Heart right ventricle (tissue), 16 donors: ENCODE measurements around the gene RNF38. TPM values are rescaled to one million over a fixed set of nuclear protein-coding genes. Genes with fewer than 3 reads are reported as not detected.
"Not testable (repeated sequence)": the region's sequence is repeated elsewhere in the genome, so short reads cannot be mapped to it uniquely, and the experiment has no call there.

Source experiments
- ATAC-seq, 8 donors: fragments of 200-7000 bp; cut with Tn5 transposase; one replicate each; pipeline ENCODE4 v1.9.1; 2020; ENCODE audit warnings: mild to moderate bottlenecking in 8 of 8, moderate library complexity in 8 of 8, moderate number of reproducible peaks in 1 of 8
- DNase-seq, 2 donors: peaks; one replicate each; pipeline ENCODE4 v3.0.0-alpha.2; 2020
- H3K27ac ChIP-seq, 10 donors: fragments of 200-600 bp; sonication (generic) in 2 of 10; one replicate each; pipeline versions ENCODE4 v1.5.0 to v1.8.0; 2020 to 2022; ENCODE audit warnings: mild to moderate bottlenecking in 3 of 10
- H3K27me3 ChIP-seq, 7 donors: fragments of 200-600 bp; one replicate each; pipeline ENCODE4 v1.8.0; 2021 to 2022; ENCODE audit warnings: mild to moderate bottlenecking in 2 of 7
- H3K36me3 ChIP-seq, 9 donors: fragments of 200-600 bp; sonication (generic) in 1 of 9; one replicate each; pipeline versions ENCODE4 v1.5.0 to v1.8.0; 2020 to 2022; ENCODE audit warnings: mild to moderate bottlenecking in 2 of 9
- H3K4me1 ChIP-seq, 9 donors: fragments of 200-600 bp; sonication (generic) in 1 of 9; one replicate each; pipeline versions ENCODE4 v1.5.0 to v1.8.0; 2020 to 2022; ENCODE audit warnings: mild to moderate bottlenecking in 4 of 9
- H3K4me3 ChIP-seq, 10 donors: fragments of 200-600 bp; sonication (generic) in 2 of 10; one replicate each; pipeline versions ENCODE4 v1.5.0 to v1.8.0; 2020 to 2022; ENCODE audit warnings: mild to moderate bottlenecking in 7 of 10, moderate library complexity in 2 of 10
- H3K9me3 ChIP-seq, 11 donors: fragments of 200-600 bp in 10 of 11; sonication (generic) in 2 of 11; one replicate each; pipeline versions ENCODE4 v1.5.0 to v1.8.0; 2013 to 2022; ENCODE audit warnings: mild to moderate bottlenecking in 2 of 11, control low read depth in 1 of 11, moderate library complexity in 1 of 11
- CTCF ChIP-seq, 9 donors: fragments of 200-600 bp; sonication (generic) in 2 of 9; IDR thresholded peaks; one replicate each; pipeline versions ENCODE4 v1.5.0 to v1.8.0; 2021 to 2022; ENCODE audit warnings: antibody characterized with exemption in 9 of 9, mild to moderate bottlenecking in 5 of 9, moderate library complexity in 1 of 9
- WGBS, 2 donors: extraction: QIAGEN DNeasy Blood & Tissue Kit; methylation state at CpG; one replicate each; pipeline ENCODE4 v1.1.7; 2013; ENCODE audit warnings: inconsistent platforms in 1 of 2; 5-methylcytosine and 5-hydroxymethylcytosine counted together
- intact Hi-C, 10 donors: fragments of 100-400 bp; cut with DNase I; formaldehyde crosslinking; loops; one replicate each; pipeline versions ENCODE4 v1.11.1 to v1.14.2; 2022
- long read RNA-seq, 3 donors: library from polyadenylated mRNA; unstranded; transcript quantifications; one replicate each; pipeline ENCODE4 v2.0.0, GENCODE V29; 2020 to 2021
- polyA plus RNA-seq, 2 donors: library from polyadenylated mRNA; stranded (reverse); fragments of 200-250 nt; gene quantifications; one replicate each; pipeline ENCODE4 v1.2.3, GENCODE V29; 2013
- total RNA-seq, 10 donors: library from RNA; stranded (reverse); fragmentation: NEBNext Ultra II Directional in 3 of 10; extraction: Animal tissue kit (Norgen Biotek cat#: 25700) in 3 of 10; gene quantifications; one replicate each; pipeline versions ENCODE4 v1.2.1 to v1.2.4, GENCODE V29; 2021 to 2023
- donor health status: Arrhythmogenic right ventricular cardiomyopathy.
- donor health status: ischemic (EF 13 %, LVEDD 7.1; RV severe dilation, severe dysfunction).
- donor health status: healthy with polysubstance abuse.
- donor health status: DM: no; HTN: yes; CAD: no.
- donor health status: DM: no; HTN: no; CAD: no.
- donor health status: ischemic (EF 25% LVEDD 6.9; RV normal size, moderate dysfunction).
- donor health status: ischemic (EF 25% LVEDD 5.7; RV mildly dilated, moderate dysfunction).
- donor health status: healthy.
- donor health status: DM: yes; HTN: yes; CAD: no.
- donor health status: Ischemic cardiomyopathy.
- donor health status: ischemic (EF 35%, LVEDD 5.7; RV mildly dilated, moderate dysfunction).
- donor health status: nonischemic (EF 11% LVEDD 7.7; RV severe dilation, severe dysfunction).
- donor health status: DM: yes; HTN: yes; CAD: no.
- donor health status: PGD.
- donor health status: ischemic (EF 29% LVEDD 5.4; RV normal size, mild dysfunction).
- donor health status: nonischemic (EF 23%, LVEDD 6.1; RV moderate dilation, normal function).

Gene RNF38
- total RNA-seq (10 to 100 TPM; 21.1 to 56.0 (median 33.9) TPM), polyA plus RNA-seq (1 to 10 TPM; 6.4 to 8.3 TPM)
- long read RNA-seq, donor 1, full-length matches to known transcripts = 2 of 10 reads
- long read RNA-seq, donor 1, partial matches to known transcripts = 3 of 10 reads
- long read RNA-seq, donor 1, other reads (novel, unspliced or antisense) = 5 of 10 reads
- long read RNA-seq, donor 2, full-length matches to known transcripts = 1 of 8 reads
- long read RNA-seq, donor 2, partial matches to known transcripts = 4 of 8 reads
- long read RNA-seq, donor 2, other reads (novel, unspliced or antisense) = 3 of 8 reads
- long read RNA-seq, donor 3, partial matches to known transcripts = 12 of 17 reads
- long read RNA-seq, donor 3, other reads (novel, unspliced or antisense) = 5 of 17 reads

DNA sequence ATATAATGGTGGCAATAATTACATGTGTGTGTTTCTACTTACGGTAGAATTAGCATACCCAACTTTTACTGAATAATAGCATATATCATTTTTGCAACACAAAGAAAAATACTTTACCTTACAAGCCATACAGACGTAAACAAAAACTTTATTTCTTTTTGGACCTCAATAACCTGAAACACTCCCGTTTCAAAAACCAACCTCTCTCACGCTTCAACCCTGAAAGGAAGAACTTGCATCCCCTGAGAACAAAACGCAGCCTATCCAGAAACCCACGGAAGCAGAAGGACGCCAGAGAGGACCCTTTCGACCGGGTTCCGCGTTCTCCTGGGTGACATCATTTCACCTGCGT lies at the start of gene RNF38:
RNF38 (minus strand) TSS at position 290 of the 352 bp plus-strand sequence; CDS start at position 129, 161 bp downstream.
- ATAC-seq (no peak), DNase-seq (no peak)
- Histone ChIP-seq H3K27ac (peak within 1 kb of the TSS; percentile 83 to 94 (median 90)), H3K9me3 (peaks cover 0 to 5% (median 0%) of the 10 kb centered on the region in 11 donors), H3K36me3 (peaks cover 0 to 4% (median 0%) of the 10 kb centered on the region in 9 donors), H3K27me3 (no peaks in the 10 kb centered on the region), H3K4me1 (peaks cover 0 to 56% (median 33%) of the 10 kb centered on the region in 9 donors), H3K4me3 (peak within 1 kb of the TSS; percentile 70 to 94 (median 82))
- no peak for TF ChIP-seq CTCF (IDR thresholded peaks at IDR 0.05)
- 0 to 1% methylated on average over 12 of the region's 12 CpGs for WGBS, 2 donors
- intact Hi-C loops = loop anchor here in 3 of 10 donors (10.0 kb wide), 1 partner anchor 85 kb away; no protein-coding TSS in a partner anchor

GRCh38 chr9:36448555-36448954 lies 48.5 kb upstream of the RNF38 start:
- not testable (repeated sequence) for ATAC-seq, H3K27me3 ChIP-seq
- WGBS, 2 donors = 63 to 67% methylated on average over 9 of the region's 9 CpGs

DNA sequence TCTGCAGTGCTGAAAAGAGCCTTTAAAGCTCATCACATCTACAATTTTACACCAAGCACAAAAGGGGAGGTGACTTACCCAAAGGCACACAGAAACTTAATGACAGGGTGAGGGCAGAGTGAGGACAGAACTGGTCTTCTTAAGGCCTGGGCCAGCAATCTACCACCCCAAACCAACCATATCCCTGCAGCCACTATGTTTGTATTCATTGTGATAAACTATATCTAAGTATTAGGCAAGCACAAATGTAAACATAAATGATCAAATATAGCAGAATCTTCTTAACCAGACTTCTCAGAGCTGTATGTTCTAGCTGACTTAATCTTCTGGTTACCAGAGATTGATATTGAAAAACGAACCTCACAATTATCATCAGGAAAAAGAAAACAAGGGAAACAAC lies 47.9 kb upstream of the RNF38 start:
- DNase-seq (no peak), ATAC-seq (no peak)
- Histone ChIP-seq H3K27me3 (no peaks in the 10 kb centered on the region), H3K4me3 (no peak overlapping the region), H3K4me1 (peaks cover 0 to 38% (median 9%) of the 10 kb centered on the region in 9 donors), H3K27ac (no peak overlapping the region), H3K9me3 (no peaks in the 10 kb centered on the region), H3K36me3 (no peaks in the 10 kb centered on the region)
- WGBS, 2 donors = 56 to 66% methylated on average over 1 of the region's 1 CpG
- no peak for TF ChIP-seq CTCF (IDR thresholded peaks at IDR 0.05)
- intact Hi-C loops = loop anchor here in 6 of 10 donors (5.0 to 10.0 kb wide), 2 partner anchors 41 to 97 kb away; no protein-coding TSS in a partner anchor

More at GRCh38 chr9:36448555-36448954, 48.5 kb upstream of the RNF38 start:
- intact Hi-C loops = loop anchor here in 6 of 10 donors (5.0 to 10.0 kb wide), 2 partner anchors 41 to 96 kb away; no protein-coding TSS in a partner anchor
- not testable (repeated sequence) for H3K4me3 ChIP-seq, DNase-seq, H3K27ac ChIP-seq, H3K36me3 ChIP-seq, H3K9me3 ChIP-seq
- H3K4me1 ChIP-seq = peaks cover 0 to 37% (median 9%) of the 10 kb centered on the region in 9 donors

DNA sequence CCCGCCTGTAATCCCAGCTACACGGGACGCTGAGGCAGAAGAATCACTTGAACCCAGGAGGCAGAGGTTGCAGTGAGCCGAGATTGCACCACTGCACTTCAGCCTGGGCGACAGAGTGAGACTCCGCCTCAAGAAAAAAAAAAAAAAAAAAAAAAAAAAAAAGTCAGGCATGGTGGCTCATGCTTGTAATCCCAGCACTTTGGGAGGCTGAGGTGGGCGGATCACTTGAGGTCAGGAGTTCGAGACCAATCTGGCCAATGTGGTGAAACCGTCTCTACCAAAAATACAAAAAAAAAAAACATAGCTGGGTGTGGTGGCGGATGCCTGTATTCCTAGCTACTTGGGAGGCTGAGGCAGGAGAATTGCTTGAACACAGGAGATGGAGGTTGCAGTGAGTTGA lies 46.6 kb upstream of the RNF38 start:
- H3K27ac ChIP-seq, H3K27me3 ChIP-seq, H3K9me3 ChIP-seq, DNase-seq, H3K36me3 ChIP-seq, ATAC-seq, H3K4me3 ChIP-seq: not testable (repeated sequence)
- intact Hi-C loops = loop anchor here in 6 of 10 donors (5.0 to 10.0 kb wide), 2 partner anchors 39 to 98 kb away; no protein-coding TSS in a partner anchor
- H3K4me1 ChIP-seq = peaks cover 0 to 51% (median 21%) of the 10 kb centered on the region in 9 donors
- WGBS, 2 donors = 92 to 95% methylated on average over 10 of the region's 10 CpGs

GRCh38 chr9:36445800-36446361 lies 45.8 kb upstream of the RNF38 start:
- Histone ChIP-seq H3K9me3 (no peaks in the 10 kb centered on the region), H3K27me3 (no peaks in the 10 kb centered on the region), H3K27ac (no peak overlapping the region), H3K36me3 (peaks cover 0 to 5% (median 0%) of the 10 kb centered on the region in 9 donors), H3K4me1 (peaks cover 0 to 59% (median 29%) of the 10 kb centered on the region in 9 donors), H3K4me3 (no peak overlapping the region)
- TF ChIP-seq CTCF (IDR thresholded peaks at IDR 0.05) = no peak
- DNase-seq = no peak
- no peak for ATAC-seq
- intact Hi-C loops = loop anchor here in 6 of 10 donors (5.0 to 10.0 kb wide), 2 partner anchors 39 to 99 kb away; no protein-coding TSS in a partner anchor
- 67 to 71% methylated on average over 5 of the region's 5 CpGs for WGBS, 2 donors
